Activated CD4-positive, alpha-beta memory T cell treated with anti-CD3 and anti-CD28 coated beads, Interleukin-2, amount 10 ng/mL, durations not matched to agents 7 days and 5 days (primary cell): Measurements from ENCODE around the gene ITGA5. TPM values are rescaled to one million over a fixed set of nuclear protein-coding genes. Genes with fewer than 3 reads are reported as not detected.

ENCODE experiments used
- CTCF ChIA-PET: fragments of 350-600 bp; sonication (Branson Sonifier 250); formaldehyde crosslinking; loops from one replicate; lab custom pipeline; 2021; ENCODE audit warnings: antibody characterized with exemption, inconsistent platforms; lab: Charles Lee
- POLR2A ChIA-PET: fragments of 350-600 bp; sonication (Branson Sonifier 250); formaldehyde crosslinking; loops from one replicate; lab custom pipeline; 2021; ENCODE audit warnings: antibody characterized with exemption; lab: Charles Lee
- DNase-seq: peaks from one replicate; pipeline ENCODE4 v3.0.0-alpha.2; 2020
- H3K27ac Mint-ChIP-seq: one replicate; pipeline ENCODE4 v1.8.0; 2021; ENCODE audit warnings: mild to moderate bottlenecking, mixed read lengths
- H3K27me3 Mint-ChIP-seq: one replicate; pipeline ENCODE4 v1.8.0; 2021; ENCODE audit warnings: mixed read lengths
- H3K36me3 Mint-ChIP-seq: one replicate; pipeline ENCODE4 v1.8.0; 2021; ENCODE audit warnings: low read depth, mixed read lengths
- H3K4me1 Mint-ChIP-seq: one replicate; pipeline ENCODE4 v1.8.0; 2021; ENCODE audit warnings: mixed read lengths
- H3K4me3 Mint-ChIP-seq: one replicate; pipeline ENCODE4 v1.8.0; 2021; ENCODE audit warnings: mild to moderate bottlenecking, mixed read lengths
- H3K9me3 Mint-ChIP-seq: one replicate; pipeline ENCODE4 v1.8.0; 2021; ENCODE audit warnings: mixed read lengths
- total RNA-seq, 2 experiments: library from RNA; stranded (reverse); gene quantifications; one replicate each; pipeline ENCODE4 v1.2.3, GENCODE V29; 2021

Gene ITGA5
- 100 to 1,000 TPM; 102 to 107 TPM for total RNA-seq

- peaks cover 30% of the 10 kb centered on the region for H3K27me3 Mint-ChIP-seq
- H3K27ac Mint-ChIP-seq, result peak within 1 kb of the TSS; percentile 85
- H3K4me3 Mint-ChIP-seq, result peak within 1 kb of the TSS; percentile 93
- peak; percentile 47 for DNase-seq
- H3K36me3 Mint-ChIP-seq, result peaks cover 28% of the 10 kb centered on the region
- POLR2A ChIA-PET, result interaction anchor here (0.9 to 2.7 kb wide), 6 partner anchors 14 to 139 kb away, joined by 3 to 10 read pairs (median 5); partner anchors contain the start of genes CBX5, HNRNPA1 and NCKAP1L
- H3K9me3 Mint-ChIP-seq, result no peaks in the 10 kb centered on the region
- H3K4me1 Mint-ChIP-seq, result peaks cover 58% of the 10 kb centered on the region
- CTCF ChIA-PET, result interaction anchor here (1.9 to 11.8 kb wide), 3 partner anchors 10 to 20 kb away, joined by 3 to 282 read pairs (median 12); no protein-coding TSS in a partner anchor
Observed at GRCh38 chr12:54419088-54419887, at the start of gene ITGA5. ITGA5 (minus strand) TSS chr12:54419266; CDS start chr12:54419198, 68 bp downstream.

GRCh38 chr12:54465857-54466523, 46.9 kb upstream of the ITGA5 start:
- Mint-ChIP-seq H3K9me3 (no peaks in the 10 kb centered on the region), H3K4me3 (no peak overlapping the region), H3K27me3 (peaks cover 27% of the 10 kb centered on the region), H3K4me1 (no peaks in the 10 kb centered on the region), H3K36me3 (no peaks in the 10 kb centered on the region), H3K27ac (no peak overlapping the region)
- CTCF ChIA-PET, result interaction anchor here (2.4 kb wide), 1 partner anchor 66 kb away, joined by 10 read pairs; no protein-coding TSS in a partner anchor
- DNase-seq, result no peak
- POLR2A ChIA-PET, result interaction anchor here (1.4 to 1.5 kb wide), 2 partner anchors 10 to 32 kb away, joined by 3 to 5 read pairs; no protein-coding TSS in a partner anchor

GRCh38 chr12:54463484-54463883, 44.4 kb upstream of the ITGA5 start:
- no peak overlapping the region for H3K27ac Mint-ChIP-seq
- no peaks in the 10 kb centered on the region for H3K4me1 Mint-ChIP-seq
- no peaks in the 10 kb centered on the region for H3K9me3 Mint-ChIP-seq
- ChIA-PET POLR2A (interaction anchor here (1.1 to 1.3 kb wide), 2 partner anchors 34 to 35 kb away, joined by 5 read pairs; partner anchors contain the start of gene NCKAP1L), CTCF (interaction anchor here (0.7 to 2.3 kb wide), 7 partner anchors 11 to 139 kb away, joined by 3 to 9 read pairs (median 3); partner anchors contain the start of gene COPZ1)
- no peak overlapping the region for H3K4me3 Mint-ChIP-seq
- H3K36me3 Mint-ChIP-seq, result no peaks in the 10 kb centered on the region
- H3K27me3 Mint-ChIP-seq, result peaks cover 29% of the 10 kb centered on the region
- DNase-seq, result no peak

GRCh38 chr12:54463034-54463433, 44.0 kb upstream of the ITGA5 start:
- DNase-seq, result no peak
- Mint-ChIP-seq H3K4me1 (no peaks in the 10 kb centered on the region), H3K9me3 (no peaks in the 10 kb centered on the region), H3K4me3 (no peak overlapping the region), H3K36me3 (no peaks in the 10 kb centered on the region), H3K27me3 (peaks cover 29% of the 10 kb centered on the region), H3K27ac (no peak overlapping the region)
- CTCF ChIA-PET, result interaction anchor here (0.7 to 2.3 kb wide), 7 partner anchors 11 to 138 kb away, joined by 3 to 9 read pairs (median 3); partner anchors contain the start of gene COPZ1
- POLR2A ChIA-PET, result interaction anchor here (1.1 to 1.3 kb wide), 2 partner anchors 34 to 35 kb away, joined by 5 read pairs; partner anchors contain the start of gene NCKAP1L

- Mint-ChIP-seq H3K9me3 (no peaks in the 10 kb centered on the region), H3K27ac (no peak overlapping the region)
Observed at GRCh38 chr12:54460317-54460923, 41.4 kb upstream of the ITGA5 start.

GRCh38 chr12:54459355-54459754, 40.3 kb upstream of the ITGA5 start:
- H3K4me1 Mint-ChIP-seq, result no peaks in the 10 kb centered on the region
- H3K27me3 Mint-ChIP-seq, result peaks cover 32% of the 10 kb centered on the region
- H3K36me3 Mint-ChIP-seq, result no peaks in the 10 kb centered on the region
- ChIA-PET CTCF (interaction anchor here (0.7 kb wide), 1 partner anchor 14 kb away, joined by 4 read pairs; no protein-coding TSS in a partner anchor), POLR2A (no interaction called here)
- H3K4me3 Mint-ChIP-seq, result no peak overlapping the region
- no peak for DNase-seq
- no peaks in the 10 kb centered on the region for H3K9me3 Mint-ChIP-seq
- no peak overlapping the region for H3K27ac Mint-ChIP-seq

More at GRCh38 chr12:54460317-54460923, 41.4 kb upstream of the ITGA5 start:
- Mint-ChIP-seq H3K4me1 (no peaks in the 10 kb centered on the region), H3K36me3 (no peaks in the 10 kb centered on the region), H3K4me3 (no peak overlapping the region), H3K27me3 (peaks cover 31% of the 10 kb centered on the region)
- no peak for DNase-seq
- ChIA-PET CTCF (interaction anchor here (1.4 kb wide), 1 partner anchor 61 kb away, joined by 5 read pairs; no protein-coding TSS in a partner anchor), POLR2A (no interaction called here)

- no peaks in the 10 kb centered on the region for H3K4me1 Mint-ChIP-seq
- CTCF ChIA-PET, result interaction anchor here (0.7 to 20.0 kb wide), 3 partner anchors 16 to 833 kb away, joined by 3 to 481 read pairs (median 31); no protein-coding TSS in a partner anchor
- POLR2A ChIA-PET, result no interaction called here
Observed at GRCh38 chr12:54455760-54456469, 36.8 kb upstream of the ITGA5 start.

GRCh38 chr12:54452628-54453027, 33.6 kb upstream of the ITGA5 start:
- Mint-ChIP-seq H3K4me3 (no peak overlapping the region), H3K27me3 (peaks cover 11% of the 10 kb centered on the region), H3K9me3 (no peaks in the 10 kb centered on the region), H3K4me1 (no peaks in the 10 kb centered on the region), H3K27ac (no peak overlapping the region), H3K36me3 (no peaks in the 10 kb centered on the region)
- DNase-seq, result no peak
- CTCF ChIA-PET, result interaction anchor here (0.7 to 20.0 kb wide), 3 partner anchors 13 to 201 kb away, joined by 3 to 481 read pairs (median 31); no protein-coding TSS in a partner anchor
- POLR2A ChIA-PET, result interaction anchor here (2.2 kb wide), 1 partner anchor 45 kb away, joined by 7 read pairs; the partner anchor contains the start of gene NCKAP1L

More at GRCh38 chr12:54455760-54456469, 36.8 kb upstream of the ITGA5 start:
- no peak for DNase-seq
- no peak overlapping the region for H3K4me3 Mint-ChIP-seq
- H3K36me3 Mint-ChIP-seq, result no peaks in the 10 kb centered on the region
- H3K27me3 Mint-ChIP-seq, result peaks cover 15% of the 10 kb centered on the region
- no peak overlapping the region for H3K27ac Mint-ChIP-seq
- H3K9me3 Mint-ChIP-seq, result no peaks in the 10 kb centered on the region

GRCh38 chr12:54448344-54448743, 29.3 kb upstream of the ITGA5 start:
- H3K27me3 Mint-ChIP-seq, result peaks cover 9% of the 10 kb centered on the region
- no peak overlapping the region for H3K4me3 Mint-ChIP-seq
- ChIA-PET CTCF (interaction anchor here (0.9 to 20.0 kb wide), 3 partner anchors 9 to 48 kb away, joined by 3 to 481 read pairs (median 4); no protein-coding TSS in a partner anchor), POLR2A (no interaction called here)
- no peaks in the 10 kb centered on the region for H3K36me3 Mint-ChIP-seq
- no peak for DNase-seq
- no peaks in the 10 kb centered on the region for H3K9me3 Mint-ChIP-seq
- no peaks in the 10 kb centered on the region for H3K4me1 Mint-ChIP-seq
- H3K27ac Mint-ChIP-seq, result no peak overlapping the region

GRCh38 chr12:54447917-54448316, 28.9 kb upstream of the ITGA5 start:
- ChIA-PET CTCF (interaction anchor here (0.9 to 20.0 kb wide), 3 partner anchors 8 to 47 kb away, joined by 3 to 481 read pairs (median 4); no protein-coding TSS in a partner anchor), POLR2A (no interaction called here)
- DNase-seq, result no peak
- Mint-ChIP-seq H3K4me3 (no peak overlapping the region), H3K9me3 (no peaks in the 10 kb centered on the region), H3K4me1 (no peaks in the 10 kb centered on the region), H3K36me3 (no peaks in the 10 kb centered on the region), H3K27ac (no peak overlapping the region), H3K27me3 (peaks cover 11% of the 10 kb centered on the region)

GRCh38 chr12:54444206-54444605, 25.1 kb upstream of the ITGA5 start:
- POLR2A ChIA-PET, result interaction anchor here (1.1 kb wide), 1 partner anchor 54 kb away, joined by 3 read pairs; the partner anchor contains the start of gene NCKAP1L
- peaks cover 2% of the 10 kb centered on the region for H3K4me1 Mint-ChIP-seq
- no peaks in the 10 kb centered on the region for H3K36me3 Mint-ChIP-seq
- no peak overlapping the region for H3K27ac Mint-ChIP-seq
- H3K27me3 Mint-ChIP-seq, result peaks cover 22% of the 10 kb centered on the region
- H3K9me3 Mint-ChIP-seq, result no peaks in the 10 kb centered on the region
- CTCF ChIA-PET, result interaction anchor here (0.7 to 20.0 kb wide), 9 partner anchors 15 to 108 kb away, joined by 3 to 481 read pairs (median 3); no protein-coding TSS in a partner anchor
- DNase-seq, result no peak
- H3K4me3 Mint-ChIP-seq, result no peak overlapping the region
